ENCODE data around the gene TMEM179. TPM values are rescaled to one million over a fixed set of nuclear protein-coding genes. Genes with fewer than 3 reads are reported as not detected.

The TMEM179 gene
- total RNA-seq, 1 donor from 2014 or later: 0.39 TPM

DNA sequence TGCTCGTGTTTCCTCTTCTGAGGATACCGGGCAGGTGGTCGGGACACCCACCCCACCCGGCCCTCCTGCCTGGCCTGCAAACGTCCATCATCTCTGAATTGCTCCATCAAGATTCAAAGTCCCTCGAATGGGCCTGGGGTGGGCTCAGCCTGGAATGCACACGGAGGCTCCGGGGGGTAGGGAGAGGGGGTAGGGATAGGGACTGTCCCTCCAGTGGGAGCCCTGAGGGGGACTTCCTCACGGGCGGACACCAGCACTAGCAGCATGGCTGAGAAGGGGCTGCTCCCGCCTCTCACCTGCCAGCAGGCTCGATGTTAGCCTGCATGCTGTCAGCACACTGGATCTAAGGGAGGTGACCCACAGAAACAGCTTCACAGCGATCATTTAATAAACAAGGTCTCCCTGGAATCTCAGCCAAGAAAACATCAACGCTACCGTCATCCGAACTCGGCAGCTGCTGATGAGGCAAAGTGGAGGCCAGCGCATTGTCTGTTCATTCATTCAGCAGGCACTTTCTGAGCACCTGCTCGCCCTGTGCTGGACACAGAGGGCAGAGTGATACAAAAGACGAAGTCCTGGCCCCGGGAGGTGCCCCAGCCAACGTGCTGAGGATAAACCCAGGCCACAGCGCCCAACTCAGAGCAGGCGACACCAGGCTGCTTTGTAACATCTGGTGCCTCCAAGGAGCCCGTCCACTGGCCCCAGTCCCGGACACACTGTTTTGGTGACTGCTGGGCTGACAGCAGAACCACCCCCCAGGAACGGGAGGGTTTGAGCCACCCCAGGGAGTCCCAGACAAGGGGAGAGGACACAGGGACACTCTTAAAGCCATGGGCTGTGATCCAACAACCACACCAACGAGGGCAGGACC, 6.3 kb downstream of the TMEM179 start:
- no peak for DNase-seq

DNA sequence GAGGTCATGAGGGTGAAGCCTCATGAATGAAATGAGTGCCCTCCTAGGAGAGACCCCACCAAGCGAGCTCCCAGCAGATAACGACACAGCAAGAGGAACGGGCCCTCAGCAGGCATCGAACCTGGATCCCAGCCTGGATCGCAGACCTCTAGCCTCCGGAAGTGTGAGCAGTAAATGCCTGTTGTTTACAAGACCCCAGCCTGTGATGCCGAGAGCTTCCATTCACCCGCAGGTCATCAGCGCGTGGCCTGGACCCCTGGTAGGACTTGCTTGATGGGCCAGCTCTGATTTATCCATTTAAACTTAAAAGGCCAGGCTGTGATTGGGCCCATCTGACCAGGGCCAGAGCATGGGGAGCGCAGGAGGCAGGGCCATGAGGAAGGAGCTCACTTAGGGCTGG, 7.0 kb downstream of the TMEM179 start:
- no peak for DNase-seq

DNA sequence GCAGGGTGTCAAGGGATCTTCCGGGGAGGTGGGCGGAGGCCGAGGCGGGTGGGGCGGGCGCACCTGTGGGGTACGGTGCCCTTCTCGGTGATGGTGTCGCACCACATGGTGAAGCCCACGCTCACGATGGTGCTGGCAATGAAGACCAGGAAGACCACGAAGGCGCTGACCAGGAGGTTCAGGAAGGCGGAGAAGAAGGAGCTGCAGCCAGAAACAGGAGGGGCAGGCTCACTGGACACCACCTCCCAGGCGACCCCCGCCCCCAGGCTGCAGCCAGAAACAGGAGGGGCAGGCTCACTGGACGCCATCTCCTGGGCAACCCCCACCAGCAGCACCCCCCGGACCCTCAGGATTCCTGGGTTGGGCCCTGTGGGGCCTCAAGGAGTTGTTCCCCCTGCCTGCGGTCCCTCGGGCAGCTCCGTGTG, 7.6 kb downstream of the TMEM179 start:
- no peak for DNase-seq

DNA sequence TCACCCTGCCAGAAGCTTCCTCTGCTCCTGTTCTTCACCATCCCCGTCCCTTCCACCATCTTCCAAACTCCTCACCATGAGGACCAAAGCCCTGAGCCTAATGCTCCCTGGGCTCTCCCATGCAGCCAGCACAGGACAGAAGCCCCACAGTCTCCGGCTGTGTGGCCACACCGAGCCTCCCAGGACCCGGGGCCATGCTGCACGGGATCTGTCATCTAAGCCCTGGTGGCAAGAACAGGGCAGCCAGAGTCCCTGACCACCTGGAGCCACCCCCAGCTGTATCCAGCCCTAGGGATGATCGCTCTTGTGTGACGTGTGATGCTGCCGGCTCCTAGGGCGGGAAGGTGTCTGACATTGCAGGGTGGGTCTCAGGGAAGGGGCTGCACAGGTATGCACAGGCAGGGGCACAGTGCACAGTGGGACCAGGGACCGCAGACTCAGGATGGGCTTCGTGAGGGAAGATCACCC, 8.1 kb downstream of the TMEM179 start:
- no peak for DNase-seq

DNA sequence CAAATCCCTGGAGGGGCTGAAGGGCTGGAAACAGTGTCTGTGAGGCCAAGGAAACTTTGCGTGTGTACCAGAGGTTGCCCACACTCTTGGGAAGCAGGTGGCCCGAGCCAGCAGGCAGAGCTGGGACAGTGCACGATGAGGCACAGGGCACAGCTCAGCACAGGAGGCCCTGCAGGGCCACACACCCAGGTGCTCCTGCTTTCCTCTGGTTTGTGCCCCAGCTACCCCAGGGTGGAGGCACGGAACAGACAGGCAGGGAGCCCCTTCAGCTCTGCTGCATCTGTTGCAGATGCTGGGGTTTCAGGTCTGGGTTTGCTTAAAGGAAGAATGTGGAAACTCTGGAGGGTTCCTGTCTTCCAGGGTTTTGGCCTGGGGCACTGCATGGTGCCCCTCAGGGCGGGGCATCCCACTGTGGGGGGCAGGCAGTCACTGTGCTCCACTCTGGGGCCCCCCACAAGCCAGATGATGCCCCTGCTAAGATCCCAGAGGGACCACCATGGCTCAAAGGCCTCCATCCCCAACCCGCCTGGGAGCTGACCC, 8.6 kb downstream of the TMEM179 start:
- no peak for DNase-seq

DNA sequence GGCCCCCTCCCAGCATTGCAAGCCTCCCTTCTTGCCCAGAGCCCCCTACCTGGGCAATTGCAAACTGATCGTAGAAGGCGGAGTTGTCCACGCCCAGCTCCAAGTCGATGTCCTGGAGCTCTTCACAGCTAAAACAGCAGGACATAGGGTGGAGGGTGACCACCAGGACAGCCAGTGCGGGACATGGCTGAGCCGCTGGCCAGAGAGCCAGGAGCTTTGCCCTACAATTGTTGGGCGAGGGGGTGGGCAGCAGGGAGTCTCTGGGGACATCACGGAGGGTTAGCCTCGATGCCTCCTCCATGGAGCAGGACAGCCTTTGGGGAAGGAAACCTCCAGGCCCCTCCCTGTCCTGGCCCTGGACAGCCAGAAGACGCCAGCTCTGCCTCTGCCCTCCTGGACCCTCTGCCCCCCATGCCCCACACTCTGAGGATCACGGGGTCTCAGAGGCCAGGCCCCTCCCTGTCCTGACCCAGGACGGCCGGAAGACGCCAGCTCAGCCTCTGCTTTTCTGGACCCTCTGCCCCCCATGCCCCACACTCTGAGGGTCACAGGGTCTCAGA, 9.4 kb downstream of the TMEM179 start:
- no peak for DNase-seq

DNA sequence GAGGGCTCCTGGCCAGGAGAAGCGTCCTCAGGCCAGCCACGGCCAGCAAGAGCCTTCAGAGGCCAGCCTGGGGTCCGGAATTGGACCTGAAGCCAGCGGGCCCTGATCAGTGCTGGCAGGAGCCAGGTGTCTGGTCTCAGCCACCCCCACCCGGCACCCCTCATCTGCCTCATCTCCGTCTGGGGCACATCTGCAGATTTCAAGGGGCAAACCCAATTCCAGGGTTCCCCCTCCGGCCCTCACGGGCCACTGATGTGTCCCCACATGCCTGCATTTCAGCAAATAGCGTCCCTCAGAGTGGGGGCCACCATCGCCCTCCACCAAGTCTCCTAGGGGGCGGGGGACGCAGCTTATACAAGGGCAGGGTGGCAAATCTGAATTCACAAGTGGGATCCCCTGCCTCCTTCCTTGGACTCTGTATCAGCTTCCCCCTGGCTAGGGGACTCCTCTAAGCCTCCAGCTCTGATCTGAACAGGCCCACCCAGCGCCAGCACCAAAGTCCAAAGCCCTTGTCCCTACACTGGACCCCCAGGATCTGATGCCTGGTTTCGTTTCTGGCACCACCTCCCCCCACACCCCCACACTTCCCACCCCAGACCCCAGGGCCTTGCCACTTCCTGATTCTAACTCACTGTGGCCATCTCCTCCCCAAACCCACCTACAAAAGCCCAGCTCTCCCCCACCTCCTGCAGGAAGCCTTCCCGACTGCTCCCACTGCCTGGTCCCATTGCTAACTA, 10.1 kb downstream of the TMEM179 start:
- no peak for DNase-seq

DNA sequence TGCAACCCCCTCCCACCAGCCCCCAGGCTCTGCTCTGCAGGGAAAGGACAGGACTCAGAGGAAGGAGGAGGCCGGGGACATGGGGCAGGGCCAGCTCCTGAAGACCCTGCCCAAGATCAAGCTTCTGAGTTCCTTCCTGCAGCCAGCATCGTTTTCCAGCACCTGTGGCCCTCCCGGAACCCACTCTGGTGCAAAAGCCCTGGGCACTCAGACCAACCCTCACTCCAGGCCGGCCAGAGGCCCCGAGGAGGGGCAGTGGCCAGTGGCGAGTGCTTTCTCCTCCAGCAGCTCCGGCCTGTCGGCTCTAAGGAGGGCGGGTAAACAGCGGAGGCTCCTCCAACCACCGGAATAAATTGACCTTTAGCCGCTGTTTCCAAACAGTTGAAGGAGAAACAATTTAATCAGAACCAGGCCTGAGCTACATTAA, 10.8 kb downstream of the TMEM179 start:
- DNase-seq: no peak

DNA sequence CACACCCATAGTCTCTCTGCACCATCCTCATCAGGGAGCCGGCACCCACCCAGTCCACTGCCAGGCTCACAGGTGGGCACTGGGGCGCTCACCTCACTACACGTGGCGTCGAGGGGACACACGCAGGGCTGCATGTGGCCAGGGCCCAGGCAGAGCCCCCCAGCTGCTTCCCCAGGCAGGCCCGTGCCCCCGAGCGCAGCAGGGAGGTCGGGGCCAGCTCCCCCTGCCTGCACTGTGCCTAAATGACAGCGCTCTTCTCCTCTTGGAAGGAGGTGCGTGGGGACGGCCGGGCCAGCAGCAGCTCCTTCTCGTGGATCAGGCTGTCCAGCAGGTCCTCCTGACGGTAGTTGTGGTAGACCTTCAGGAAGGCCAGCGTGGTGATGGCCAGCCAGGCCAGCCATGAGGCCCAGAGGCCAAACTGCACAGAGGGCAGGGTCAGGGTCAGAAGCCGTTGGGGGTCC, 11.3 kb downstream of the TMEM179 start:
- no peak for DNase-seq

DNA sequence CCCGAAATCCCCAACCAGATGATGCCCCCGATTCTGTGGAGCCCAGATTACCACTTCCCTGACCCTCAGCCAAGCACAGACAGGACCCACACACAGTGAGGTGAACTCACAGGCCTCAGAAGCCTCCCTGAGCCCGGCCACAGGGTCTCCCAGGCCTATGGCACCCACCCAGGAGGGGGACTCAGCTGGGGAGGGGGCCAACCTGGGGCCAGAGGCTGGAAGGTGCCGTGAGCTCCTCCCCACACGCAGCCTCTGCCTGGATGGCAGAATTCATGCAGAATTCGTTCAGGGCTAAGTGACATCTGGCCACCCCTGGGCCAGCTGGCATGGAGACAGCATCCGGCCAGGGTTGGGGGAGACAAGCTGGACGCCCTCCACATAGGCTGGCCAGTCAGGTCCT, 11.8 kb downstream of the TMEM179 start:
- DNase-seq: no peak

DNA sequence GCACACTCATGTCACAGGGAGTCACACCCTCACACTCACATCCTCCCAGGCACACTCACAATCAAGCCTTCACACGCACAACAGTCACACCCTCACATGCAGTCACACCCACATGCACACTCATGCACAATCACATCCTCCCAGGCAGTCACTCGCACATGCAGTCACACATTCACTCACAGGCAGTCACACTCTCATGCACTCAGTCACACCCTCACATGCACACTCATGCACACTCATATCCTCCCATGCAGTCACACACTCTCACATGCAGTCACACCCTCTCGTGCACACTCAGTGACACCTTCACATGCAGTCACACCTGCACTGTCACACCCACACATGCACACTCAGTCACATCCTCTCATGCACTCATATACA, 12.3 kb downstream of the TMEM179 start:
- no peak for DNase-seq

DNA sequence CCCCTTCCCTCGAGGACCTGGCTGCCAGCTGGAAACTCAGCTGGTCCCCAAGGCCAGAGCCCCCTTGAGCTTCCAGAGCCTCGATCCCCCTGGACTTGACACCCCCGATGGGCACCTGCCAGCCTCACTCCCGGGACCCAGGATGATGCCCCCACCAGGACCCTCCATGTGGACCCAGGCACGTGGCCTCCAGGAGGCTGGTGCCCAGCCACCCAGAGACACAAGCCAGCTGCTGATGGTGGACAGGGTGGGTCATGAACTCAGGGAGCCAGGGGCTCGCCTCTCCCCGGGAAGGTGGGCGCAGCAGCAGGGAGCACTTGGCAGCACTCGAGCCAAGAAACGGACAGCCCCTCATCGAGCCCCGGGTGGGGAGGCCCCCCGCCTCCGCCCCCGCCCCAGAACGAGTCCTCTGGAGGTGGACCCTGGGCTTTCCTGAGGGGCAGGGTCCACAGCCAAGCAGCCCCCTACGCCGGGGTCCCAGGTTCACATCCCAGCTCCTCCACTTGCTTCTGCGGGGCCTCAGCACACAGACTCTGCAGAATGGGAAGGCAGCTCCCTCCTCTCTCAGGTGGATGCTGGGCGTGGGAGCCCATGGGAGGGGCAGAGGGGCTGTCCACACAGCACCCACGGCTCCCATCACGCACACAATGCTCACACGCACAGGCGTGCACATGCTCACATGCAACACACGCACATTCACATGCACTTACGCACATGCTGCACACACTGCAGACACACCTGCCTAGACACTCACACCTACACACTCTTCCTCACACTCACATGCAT, 12.9 kb downstream of the TMEM179 start:
- DNase-seq: no peak

DNA sequence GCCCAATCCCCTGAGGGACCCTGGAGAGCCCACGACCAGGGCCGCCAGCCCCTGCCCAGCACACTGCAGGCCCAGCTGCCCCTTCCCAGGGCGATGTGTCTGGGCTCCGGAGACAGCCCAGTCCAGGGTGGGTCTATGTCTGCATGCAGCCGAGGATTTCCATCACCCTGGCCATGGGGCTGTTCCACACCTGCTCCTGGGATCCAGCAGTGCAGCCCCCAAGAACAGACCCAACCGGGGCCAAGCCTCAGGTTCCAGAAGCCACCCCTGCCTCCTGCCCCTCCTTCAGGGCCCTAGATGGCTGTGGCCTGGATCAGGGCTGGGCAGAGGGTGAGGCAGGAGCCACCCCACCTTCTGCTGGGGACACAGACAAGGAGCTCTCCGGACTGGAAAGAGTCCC, 13.5 kb downstream of the TMEM179 start:
- DNase-seq: no peak

DNA sequence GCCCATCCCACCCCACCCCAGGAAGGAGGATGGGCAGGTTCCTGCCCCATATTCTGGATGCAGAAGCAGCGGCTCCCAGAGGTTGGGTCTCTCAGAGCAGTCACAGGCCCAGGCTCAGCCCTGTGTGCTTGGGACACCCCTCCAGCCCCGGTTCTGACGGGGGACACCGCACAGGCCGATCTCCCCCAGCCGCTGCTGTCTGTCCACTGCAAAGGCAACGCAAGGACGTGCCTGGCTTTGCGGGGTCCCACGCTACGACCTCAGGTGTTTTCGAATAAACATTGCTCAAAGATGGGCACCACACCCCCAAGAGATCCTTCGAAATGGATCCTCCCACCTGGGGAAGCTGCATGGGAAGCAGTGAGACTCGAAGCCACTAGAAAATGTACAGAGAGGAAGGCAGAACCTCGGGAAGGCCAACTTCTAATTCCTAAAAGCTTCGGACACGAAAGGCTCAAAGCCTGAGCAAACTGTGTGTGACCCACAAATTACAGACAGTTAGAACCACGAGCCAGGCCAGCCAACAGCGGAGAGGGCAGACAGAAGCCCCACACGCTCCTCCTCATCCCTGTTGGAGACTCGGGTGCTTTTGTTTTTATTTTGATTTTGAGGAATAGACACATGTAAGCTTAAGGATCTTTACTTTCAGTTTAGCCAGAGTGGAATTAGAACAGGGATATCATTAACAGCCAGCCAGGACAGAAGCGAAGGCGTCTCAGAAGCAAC, 14.2 kb downstream of the TMEM179 start:
- no peak for DNase-seq

DNA sequence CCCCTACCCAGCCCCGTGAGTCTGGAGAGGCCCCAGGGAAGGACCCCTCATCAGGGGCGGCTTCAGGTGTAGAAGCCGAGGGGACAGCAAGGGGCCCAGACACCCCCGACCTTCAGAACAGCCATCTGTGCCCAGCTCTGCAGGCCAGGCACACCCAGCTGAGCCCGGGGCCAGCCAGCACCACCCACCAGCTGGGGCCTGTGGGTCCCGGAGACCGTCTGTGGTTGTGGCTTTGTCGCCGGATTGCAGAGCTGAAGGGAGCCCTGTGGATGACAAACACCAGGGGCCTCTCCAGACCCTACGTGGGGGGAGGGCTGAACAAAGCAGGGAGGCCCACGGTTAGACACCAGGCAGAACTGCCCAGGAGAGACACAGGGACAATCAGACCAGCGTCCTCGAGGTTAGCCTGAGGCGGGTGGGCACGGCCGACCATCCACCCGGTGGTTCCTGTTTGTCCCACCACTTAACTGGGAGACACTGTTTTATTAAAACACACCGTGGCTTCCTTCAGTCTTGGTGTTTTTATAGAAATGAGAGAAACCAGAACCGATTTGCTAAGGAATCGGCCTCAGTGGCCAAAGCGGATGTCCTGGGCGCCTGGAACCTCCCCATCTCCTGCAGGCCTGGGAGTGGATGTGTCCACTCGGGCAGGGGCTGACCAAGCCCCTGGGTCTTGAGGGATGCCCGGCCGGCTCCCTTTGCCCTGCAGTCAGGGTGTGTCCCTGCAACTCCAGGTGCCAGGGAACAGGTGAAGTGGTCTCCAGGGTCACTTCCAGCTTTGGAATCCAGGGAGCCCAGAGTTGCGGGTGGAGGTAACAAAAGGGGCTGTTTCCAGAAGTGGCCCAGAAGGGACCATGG, 15.0 kb downstream of the TMEM179 start:
- DNase-seq: no peak

DNA sequence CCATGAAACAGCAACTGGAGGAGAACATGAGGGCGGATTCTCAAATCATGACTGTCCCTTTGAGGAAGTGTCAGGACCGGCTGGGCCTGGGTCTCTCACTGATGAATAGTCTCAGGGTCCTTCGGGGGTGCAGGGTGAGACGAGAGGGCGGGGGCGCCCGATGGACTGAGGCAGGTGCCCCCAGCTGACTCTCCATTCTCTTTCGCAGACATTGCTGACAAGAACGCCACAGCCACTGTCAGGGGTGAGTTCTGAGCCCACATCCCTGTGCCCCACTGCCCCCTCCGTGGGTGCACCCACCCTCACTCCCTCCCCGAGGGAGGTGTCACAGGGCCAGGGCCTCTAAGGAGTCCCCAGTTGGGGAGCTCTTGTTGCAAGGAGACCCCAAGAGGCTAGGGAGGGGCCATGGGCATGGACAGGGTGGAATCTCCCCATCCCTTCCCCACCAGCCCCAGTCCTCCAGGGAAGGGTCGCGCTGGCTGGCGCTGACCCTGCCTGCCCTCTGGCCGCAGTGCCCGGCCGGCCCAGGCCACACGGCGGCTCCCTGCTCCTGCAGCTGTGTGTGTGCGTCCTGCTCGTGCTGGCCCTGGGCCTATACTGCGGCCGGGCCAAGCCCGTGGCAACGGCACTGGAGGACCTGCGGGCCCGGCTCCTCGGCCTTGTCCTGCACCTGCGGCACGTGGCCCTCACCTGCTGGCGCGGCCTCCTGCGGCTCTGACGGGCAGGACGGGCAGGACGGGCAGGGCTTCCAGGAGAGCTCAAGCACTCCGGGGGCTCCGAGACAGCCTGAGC, 16.3 kb downstream of the TMEM179 start:
- no peak for DNase-seq

DNA sequence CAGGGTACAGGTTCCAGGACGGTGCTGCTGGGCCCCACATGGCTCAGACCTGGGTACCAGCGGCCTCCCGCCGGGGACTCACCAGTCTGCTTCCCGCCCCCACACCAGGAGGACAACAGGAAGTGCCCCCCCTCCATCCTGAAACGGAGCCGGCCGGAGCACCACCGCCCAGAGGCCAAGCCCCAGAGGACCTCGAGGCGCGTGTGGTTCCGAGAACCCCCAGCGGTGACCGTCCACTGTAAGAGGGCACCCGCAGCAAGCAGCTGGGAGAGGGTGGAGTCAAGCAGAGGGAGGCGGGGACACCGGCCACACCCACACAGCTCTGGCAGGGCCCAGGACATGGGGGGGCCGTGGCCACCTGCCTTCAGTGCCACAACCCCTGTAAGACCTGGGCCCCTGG, 16.9 kb downstream of the TMEM179 start:
- no peak for DNase-seq

DNA sequence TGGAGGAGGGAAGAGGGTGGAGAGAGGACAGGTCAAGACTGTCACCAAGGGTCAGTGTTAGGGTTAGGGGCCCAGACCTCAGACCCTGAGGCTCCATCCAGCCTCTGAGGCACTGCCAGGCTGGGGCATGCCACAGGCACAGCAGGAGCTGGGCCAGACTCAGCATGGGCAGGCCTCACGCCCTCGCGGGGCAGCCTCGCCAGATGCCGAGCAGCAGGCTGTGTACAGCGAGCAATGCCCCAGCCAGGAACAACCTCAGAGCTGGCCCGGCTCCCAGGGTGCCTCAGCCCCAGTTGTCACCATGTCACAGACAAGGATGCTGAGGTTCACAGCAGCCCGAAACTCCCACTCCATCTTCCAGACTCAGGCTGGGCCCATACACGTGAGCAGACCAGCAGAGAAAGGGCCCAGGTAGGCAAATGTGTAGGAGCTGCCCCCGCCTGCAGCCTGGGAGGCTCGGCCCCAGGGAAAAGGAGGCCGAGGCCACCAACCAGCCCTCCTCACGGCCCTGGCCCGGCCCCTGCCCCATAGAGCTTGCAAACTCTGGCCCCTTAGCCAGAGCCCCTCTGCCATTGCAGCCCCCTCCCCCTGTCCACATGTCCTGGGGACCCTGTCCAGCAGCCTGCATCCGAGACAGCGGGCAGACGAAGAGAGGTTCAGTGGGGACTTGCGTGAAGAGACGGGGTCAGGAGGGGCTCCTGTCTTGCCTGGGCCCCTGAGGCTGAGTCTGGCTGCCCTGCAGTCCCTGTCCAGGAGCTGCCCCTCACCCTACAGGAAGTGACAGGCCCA, 17.5 kb downstream of the TMEM179 start:
- DNase-seq: no peak
